ENCODE measurements around the gene AKR1C8. TPM values are rescaled to one million over a fixed set of nuclear protein-coding genes. Genes with fewer than 3 reads are reported as not detected.
"Not testable (repeated sequence)": the region's sequence is repeated elsewhere in the genome, so short reads cannot be mapped to it uniquely, and the experiment has no call there.

The AKR1C8 gene
- total and polyA plus RNA-seq, 2 of the 13 experiments (the other 11 are each of a cell fraction or from before 2014, with no cell fraction given): 0.12 TPM; not detected in 1

GRCh38 chr10:5180503-5180902 is 4.4 kb downstream of the AKR1C8 start (continued):
- TF ChIP-seq, protein P1, sequence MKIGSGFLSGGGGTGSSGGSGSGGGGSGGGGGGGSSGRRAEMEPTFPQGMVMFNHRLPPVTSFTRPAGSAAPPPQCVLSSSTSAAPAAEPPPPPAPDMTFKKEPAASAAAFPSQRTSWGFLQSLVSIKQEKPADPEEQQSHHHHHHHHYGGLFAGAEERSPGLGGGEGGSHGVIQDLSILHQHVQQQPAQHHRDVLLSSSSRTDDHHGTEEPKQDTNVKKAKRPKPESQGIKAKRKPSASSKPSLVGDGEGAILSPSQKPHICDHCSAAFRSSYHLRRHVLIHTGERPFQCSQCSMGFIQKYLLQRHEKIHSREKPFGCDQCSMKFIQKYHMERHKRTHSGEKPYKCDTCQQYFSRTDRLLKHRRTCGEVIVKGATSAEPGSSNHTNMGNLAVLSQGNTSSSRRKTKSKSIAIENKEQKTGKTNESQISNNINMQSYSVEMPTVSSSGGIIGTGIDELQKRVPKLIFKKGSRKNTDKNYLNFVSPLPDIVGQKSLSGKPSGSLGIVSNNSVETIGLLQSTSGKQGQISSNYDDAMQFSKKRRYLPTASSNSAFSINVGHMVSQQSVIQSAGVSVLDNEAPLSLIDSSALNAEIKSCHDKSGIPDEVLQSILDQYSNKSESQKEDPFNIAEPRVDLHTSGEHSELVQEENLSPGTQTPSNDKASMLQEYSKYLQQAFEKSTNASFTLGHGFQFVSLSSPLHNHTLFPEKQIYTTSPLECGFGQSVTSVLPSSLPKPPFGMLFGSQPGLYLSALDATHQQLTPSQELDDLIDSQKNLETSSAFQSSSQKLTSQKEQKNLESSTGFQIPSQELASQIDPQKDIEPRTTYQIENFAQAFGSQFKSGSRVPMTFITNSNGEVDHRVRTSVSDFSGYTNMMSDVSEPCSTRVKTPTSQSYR (CRISPR knock-in tag; IDR thresholded peaks at IDR 0.05; ENCODE audit: borderline replicate concordance): peak; percentile 87
- TF ChIP-seq FOXA3 (CRISPR knock-in tag; IDR thresholded peaks at IDR 0.05) (peak; percentile 48; the same call in 1 of the 2 replicates), ZNF280B (CRISPR knock-in tag; IDR thresholded peaks at IDR 0.05; ENCODE audit: borderline replicate concordance) (peak; percentile 37; the same call in 1 of the 2 replicates), ZMYM4 (CRISPR knock-in tag; IDR thresholded peaks at IDR 0.05) (peak; percentile 79), ZNF687 (CRISPR knock-in tag; IDR thresholded peaks at IDR 0.05) (peak; percentile 50; the same call in 1 of the 2 replicates), HOMEZ (CRISPR knock-in tag; IDR thresholded peaks at IDR 0.05; ENCODE audit: low read depth) (peak; percentile 71; the same call in 1 of the 2 replicates)

DNA sequence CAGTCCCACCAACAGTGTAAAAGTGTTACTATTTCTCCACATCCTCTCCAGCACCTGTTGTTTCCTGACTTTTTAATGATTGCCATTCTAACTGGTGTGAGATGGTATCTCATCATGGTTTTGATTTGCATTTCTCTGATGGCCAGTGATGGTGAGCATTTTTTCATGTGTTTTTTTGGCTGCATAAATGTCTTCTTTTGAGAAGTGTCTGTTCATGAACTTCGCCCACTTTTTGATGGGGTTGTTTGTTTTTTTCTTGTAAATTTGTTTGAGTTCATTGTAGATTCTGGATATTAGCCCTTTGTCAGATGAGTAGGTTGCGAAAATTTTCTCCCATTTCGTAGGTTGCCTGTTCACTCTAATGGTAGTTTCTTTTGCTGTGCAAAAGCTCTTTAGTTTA is 9.4 kb downstream of the AKR1C8 start:
- H3K79me2 ChIP-seq (ENCODE audit: insufficient read depth, low read length); H3K4me3 ChIP-seq (replicated peaks in 1 of 3; ENCODE audit: insufficient read depth in 1 of 3, low read depth in 2 of 3, low read length in 3 of 3); DNase-seq (ENCODE audit: low spot score); CTCF ChIA-PET (ENCODE audit: low intra/inter-chr PET ratio, low total read pairs); H3K4me1 ChIP-seq (ENCODE audit: insufficient read depth, low read length); H3K9ac ChIP-seq (ENCODE audit: insufficient read depth, low read depth, low read length); intact Hi-C loops (cut with micrococcal nuclease; ENCODE audit: unreplicated experiment); FAIRE-seq; ATAC-seq; H3K27ac ChIP-seq (ENCODE audit: extremely low read length, insufficient read depth, low read length); in situ Hi-C loops (cut with HindIII; ENCODE audit: extremely low pct_ligation_motif_present, low pct_unique_long_range_greater_than_20kb); H4K20me1 ChIP-seq (ENCODE audit: insufficient read depth, low read length); H3K9me3 ChIP-seq (ENCODE audit: low read length); H2AFZ ChIP-seq (ENCODE audit: low read length); H3K36me3 ChIP-seq (replicated peaks in 1 of 2; ENCODE audit: control insufficient read depth in 1 of 2, insufficient read depth in 2 of 2, low read length in 2 of 2); H3K27me3 ChIP-seq (ENCODE audit: control insufficient read depth in 1 of 2, insufficient read depth in 2 of 2, low read length in 2 of 2); POLR2A ChIA-PET; H3K4me2 ChIP-seq (ENCODE audit: low read depth, low read length); BruUV-seq (replicated peaks): not testable (repeated sequence)
- 42% methylated on average over 3 of the region's 3 CpGs for WGBS (ENCODE audit: low lambda C conversion rate)

Data from HepG2 (cell line).